GM12864 (cell line): ENCODE measurements around the gene OPN4.

Experiments used
- DNase-seq: peaks from one replicate; pipeline ENCODE4 v3.0.0-alpha.2; 2011; ENCODE audit warnings: low read depth
- H3K4me3 ChIP-seq: 2 replicates; pipeline ENCODE4 v1.5.1; 2011; ENCODE audit warnings: mild to moderate bottlenecking, low read depth, low read length, control low read depth
- CTCF ChIP-seq: IDR thresholded peaks from 2 replicates; pipeline ENCODE4 v1.5.1; 2011; ENCODE audit warnings: low read depth, mild to moderate bottlenecking, moderate library complexity, low read length, control low read depth, inconsistent platforms; ENCODE audit errors: missing control alignments

The OPN4 gene

DNA sequence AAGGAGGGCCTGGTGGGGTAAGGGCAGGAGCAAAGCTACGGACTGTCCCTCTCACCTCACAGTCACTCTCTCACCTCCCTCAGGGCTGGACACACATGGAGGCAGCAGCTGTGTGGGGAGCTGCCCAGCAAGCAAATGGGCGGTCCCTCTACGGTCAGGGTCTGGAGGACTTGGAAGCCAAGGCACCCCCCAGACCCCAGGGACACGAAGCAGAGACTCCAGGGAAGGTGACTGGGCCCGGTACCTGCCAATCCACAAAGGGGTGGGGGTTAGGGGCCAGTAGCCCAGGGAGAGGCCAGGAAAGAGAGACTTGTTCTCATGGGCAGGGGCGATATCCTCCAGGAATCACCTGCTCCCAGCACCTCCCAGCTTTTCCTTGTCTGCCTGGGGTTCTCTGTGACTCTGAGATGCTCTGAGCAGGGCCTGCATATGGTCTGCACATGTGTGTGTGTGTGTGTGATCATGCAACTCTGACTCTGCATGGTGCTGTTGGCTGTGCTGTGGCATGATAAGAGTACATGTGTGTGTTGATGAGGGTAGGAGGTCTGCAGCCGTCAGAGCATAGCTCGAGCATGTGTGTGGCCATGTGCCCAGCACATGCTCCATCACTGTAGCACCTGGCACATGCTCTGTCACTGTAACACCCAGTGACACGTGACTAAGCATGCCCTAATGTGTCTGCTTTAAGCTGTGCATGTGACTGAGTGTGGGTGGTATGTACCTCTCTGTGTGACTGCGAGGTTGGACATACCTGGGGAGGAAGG, 9.4 kb downstream of the OPN4 start:
- no peak overlapping the region for H3K4me3 ChIP-seq
- DNase-seq, result no peak
- TF ChIP-seq CTCF, result no peak

DNA sequence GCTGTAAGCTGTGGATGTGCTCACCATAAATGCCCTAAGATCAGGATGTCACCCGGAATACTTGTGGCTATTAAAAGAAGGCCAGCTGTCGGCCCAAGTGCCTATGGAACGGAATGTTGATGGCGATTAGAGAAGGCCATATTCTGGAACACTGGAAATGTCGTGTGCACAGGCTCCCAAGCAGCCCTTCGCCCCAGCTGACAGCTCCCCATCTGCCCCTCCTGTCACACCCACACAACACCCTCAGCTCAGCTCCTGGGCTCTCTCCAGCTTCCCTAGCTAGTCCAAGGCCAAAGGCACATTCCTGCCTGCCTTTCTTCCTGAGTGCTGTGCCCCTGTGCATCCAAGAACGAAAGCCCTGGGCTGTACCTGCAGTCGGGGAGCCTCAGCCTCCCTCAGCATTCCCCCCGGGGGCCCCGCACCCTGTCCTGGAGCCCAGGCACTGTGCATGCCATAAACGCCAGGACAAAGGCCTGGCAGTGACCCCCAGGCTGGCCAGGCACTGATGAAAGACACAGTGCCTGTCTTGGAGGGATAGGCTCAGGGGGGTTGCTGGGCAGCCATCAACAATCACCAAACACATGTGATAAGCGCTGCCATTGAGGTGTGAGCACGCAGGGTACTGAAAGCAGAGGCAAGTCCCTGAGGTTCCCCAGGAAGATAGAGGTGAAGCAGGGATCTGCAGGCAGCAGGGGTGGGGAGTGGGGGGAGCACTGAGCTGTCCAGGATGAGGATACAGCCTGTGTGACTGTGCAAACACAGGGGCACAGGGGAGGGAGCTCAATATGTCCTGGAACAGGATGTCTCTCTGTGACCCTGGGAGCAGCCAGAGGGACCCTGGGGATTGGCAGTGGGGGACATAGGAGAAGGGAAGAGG, 10.2 kb downstream of the OPN4 start:
- DNase-seq, result no peak
- no peak for TF ChIP-seq CTCF
- no peak overlapping the region for H3K4me3 ChIP-seq

DNA sequence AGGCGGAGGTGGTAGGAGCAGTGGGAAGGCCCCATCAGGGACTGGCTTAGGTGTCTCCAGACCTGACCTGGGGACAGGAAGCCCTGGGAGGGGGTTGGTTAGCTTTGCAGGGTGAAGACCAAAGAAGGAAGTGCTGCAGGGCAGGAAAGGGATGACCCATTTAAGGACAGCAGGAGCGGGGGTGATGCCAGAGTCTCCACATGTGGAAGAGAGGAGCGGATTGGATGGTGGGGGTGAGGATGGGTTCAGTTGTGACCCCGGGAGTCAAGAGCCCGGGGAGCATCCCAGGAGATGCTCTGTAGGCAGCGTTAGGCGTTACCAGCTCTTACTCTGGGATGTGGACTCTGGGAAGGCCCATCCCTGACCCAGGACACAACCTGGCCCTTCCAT, 10.9 kb downstream of the OPN4 start:
- no peak for TF ChIP-seq CTCF
- no peak for DNase-seq

DNA sequence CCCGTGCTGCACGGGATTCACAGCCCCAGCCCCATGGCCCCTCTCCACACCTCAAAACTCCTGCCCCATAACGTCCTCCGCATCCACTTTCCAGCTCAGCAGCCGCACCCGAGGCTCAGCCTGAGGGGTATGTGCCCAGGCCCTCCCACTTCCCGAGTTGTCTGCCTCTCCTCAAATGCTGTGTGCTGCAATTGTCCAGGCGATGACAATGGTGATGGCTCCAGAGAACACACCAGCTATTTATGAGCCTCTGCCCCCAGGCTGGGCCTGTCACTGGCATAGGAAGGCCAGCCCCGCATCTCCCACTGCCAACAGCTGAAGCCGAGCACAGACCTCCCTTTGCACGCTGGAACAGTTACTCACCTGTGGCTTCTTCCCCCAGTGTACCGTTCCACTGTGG, 11.5 kb downstream of the OPN4 start:
- no peak for TF ChIP-seq CTCF
- no peak overlapping the region for H3K4me3 ChIP-seq
- DNase-seq, result no peak

More for the DNA sequence above, 10.9 kb downstream of the OPN4 start:
- H3K4me3 ChIP-seq, result no peak overlapping the region

- DNase-seq, result no peak
- H3K4me3 ChIP-seq, result no peak overlapping the region
- TF ChIP-seq CTCF, result no peak
Observed at GRCh38 chr10:86666538-86666937, 12.2 kb downstream of the OPN4 start.

DNA sequence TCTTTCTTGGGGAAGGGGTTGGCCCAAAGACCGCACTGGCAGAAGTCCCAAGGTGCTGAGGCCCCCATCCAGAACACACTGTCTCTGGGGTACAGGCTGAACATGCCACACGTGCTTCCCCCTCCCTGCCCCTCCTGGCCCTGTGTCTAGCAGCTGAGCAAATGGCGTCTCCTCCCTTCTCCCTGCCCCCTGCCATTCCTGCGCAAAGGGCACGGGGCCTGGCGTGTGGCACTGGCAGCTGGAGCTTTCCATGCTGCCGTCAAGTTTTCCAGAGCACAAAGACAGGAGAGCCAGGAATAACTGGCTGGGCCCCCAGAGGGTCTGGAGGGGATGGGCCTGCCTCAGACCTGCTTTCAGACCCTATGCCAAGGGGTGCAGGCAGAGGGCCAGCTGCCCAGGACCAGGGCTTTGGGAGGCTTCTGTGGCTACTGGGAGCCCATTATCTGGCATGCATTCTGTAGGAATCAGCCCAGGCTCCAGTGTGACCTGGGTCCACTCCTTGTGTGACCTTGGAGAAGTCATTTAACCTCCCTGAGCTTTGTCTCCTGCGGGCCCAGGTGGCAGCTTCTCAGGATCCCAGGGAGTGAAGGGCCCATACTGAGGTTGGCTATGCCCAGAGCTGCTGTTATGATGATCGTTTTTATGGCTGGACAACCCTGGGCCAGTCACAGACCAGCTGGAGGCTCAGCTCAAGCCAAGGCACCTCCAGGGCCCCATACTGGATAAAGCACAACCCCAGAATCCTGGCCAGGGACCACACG, 13.3 kb downstream of the OPN4 start:
- no peak overlapping the region for H3K4me3 ChIP-seq
- no peak for TF ChIP-seq CTCF
- DNase-seq, result no peak
